Activated CD8-positive, alpha-beta memory T cell treated with anti-CD3 and anti-CD28 coated beads, Interleukin-2, amount 10 ng/mL, durations not matched to agents 7 days and 5 days (primary cell): ENCODE measurements around the gene MICAL2. TPM values are rescaled to one million over a fixed set of nuclear protein-coding genes. Genes with fewer than 3 reads are reported as not detected.

Experiments
- ATAC-seq: fragments of 150-1000 bp; cut with Tn5 transposase; one replicate; pipeline ENCODE4 v1.10.0; 2021; ENCODE audit warnings: moderate library complexity
- CTCF ChIA-PET: fragments of 350-600 bp; sonication (Branson Sonifier 250); formaldehyde crosslinking; loops from one replicate; lab custom pipeline; 2021; ENCODE audit warnings: antibody characterized with exemption; lab: Charles Lee
- DNase-seq: peaks from one replicate; pipeline ENCODE4 v3.0.0-alpha.2; 2020
- H3K27ac Mint-ChIP-seq: one replicate; pipeline ENCODE4 v1.8.0; 2021; ENCODE audit warnings: mild to moderate bottlenecking, mixed read lengths
- H3K27me3 Mint-ChIP-seq: one replicate; pipeline ENCODE4 v1.8.0; 2021; ENCODE audit warnings: mixed read lengths
- H3K36me3 Mint-ChIP-seq: one replicate; pipeline ENCODE4 v1.8.0; 2021; ENCODE audit warnings: mild to moderate bottlenecking, mixed read lengths
- H3K4me1 Mint-ChIP-seq: one replicate; pipeline ENCODE4 v1.8.0; 2021; ENCODE audit warnings: mixed read lengths
- H3K4me3 Mint-ChIP-seq: one replicate; pipeline ENCODE4 v1.8.0; 2021; ENCODE audit warnings: mild to moderate bottlenecking, moderate library complexity, mixed read lengths
- H3K9me3 Mint-ChIP-seq: one replicate; pipeline ENCODE4 v1.8.0; 2022; ENCODE audit warnings: low read depth, mixed read lengths
- microRNA-seq: library from miRNA; unstranded; fragments of <30 nt; microRNA quantifications from one replicate; pipeline ENCODE4 v1.2.0, GENCODE V29; 2022
- total RNA-seq, 2 experiments: library from RNA; stranded (reverse); gene quantifications; one replicate each; pipeline ENCODE4 v1.2.3, GENCODE V29; 2021

The MICAL2 gene
- total RNA-seq, 2 experiments from 2014 or later, result 120 to 168 TPM

DNA sequence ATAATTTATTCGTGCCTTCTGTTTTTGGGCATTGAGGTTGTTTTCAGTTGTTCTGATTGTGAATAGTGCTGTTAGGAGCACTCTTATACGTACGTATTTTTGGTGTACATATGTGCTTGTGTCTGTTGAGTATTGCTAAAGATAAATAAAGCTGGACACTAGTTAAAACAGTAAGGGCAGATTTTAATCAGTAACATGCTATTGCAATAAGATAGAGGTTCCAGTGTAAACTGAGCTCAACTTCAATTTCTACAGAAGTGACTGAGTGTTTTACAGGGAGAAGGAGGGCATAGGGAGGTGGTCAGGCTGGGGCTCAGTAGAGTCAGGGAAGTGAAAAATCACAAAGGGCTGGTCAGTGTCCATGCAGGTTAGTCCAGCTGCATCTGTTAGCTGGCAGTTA is 191.0 kb downstream of the MICAL2 start:
- no peaks in the 10 kb centered on the region for H3K27me3 Mint-ChIP-seq
- no peak overlapping the region for H3K4me3 Mint-ChIP-seq
- H3K9me3 Mint-ChIP-seq, result peaks cover 6% of the 10 kb centered on the region
- H3K4me1 Mint-ChIP-seq, result no peaks in the 10 kb centered on the region
- H3K36me3 Mint-ChIP-seq, result peaks cover 10% of the 10 kb centered on the region
- CTCF ChIA-PET, result interaction anchor here (0.7 to 2.5 kb wide), 4 partner anchors 9 to 345 kb away, joined by 3 to 10 read pairs (median 3); no protein-coding TSS in a partner anchor
- ATAC-seq (no peak), DNase-seq (no peak)
- H3K27ac Mint-ChIP-seq, result no peak overlapping the region

DNA sequence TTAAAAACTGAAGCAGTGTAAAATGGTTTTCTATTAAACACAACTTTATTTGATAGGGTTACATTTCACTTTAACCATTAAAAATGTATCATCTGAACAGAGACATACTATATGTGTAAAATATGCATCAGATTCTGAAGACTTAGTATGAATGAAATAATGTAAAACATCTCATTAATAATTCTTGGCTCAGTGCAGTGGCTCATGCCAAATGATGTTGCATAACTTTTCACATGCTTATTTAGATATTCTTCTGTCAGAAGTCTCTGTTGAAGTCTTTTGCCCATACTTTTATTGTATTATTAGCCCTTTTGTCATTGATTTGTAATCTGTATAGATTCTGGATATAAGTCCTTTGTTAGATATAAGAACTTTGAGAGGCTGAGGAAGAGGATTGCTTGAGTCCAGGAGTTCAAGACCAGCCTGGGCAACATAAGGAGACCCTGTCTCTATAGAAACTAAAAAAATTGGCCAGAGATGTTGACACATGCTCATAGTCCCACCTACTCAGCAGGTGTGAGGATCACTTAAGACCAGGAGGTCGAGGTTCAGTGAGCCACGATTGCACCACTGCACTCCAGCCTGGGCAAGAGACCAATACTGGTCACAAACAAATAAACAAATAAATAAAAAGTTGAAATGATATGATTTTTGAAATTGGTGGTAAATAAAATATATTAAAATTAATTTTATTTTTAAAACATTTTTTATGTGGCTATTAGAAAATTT is 193.2 kb downstream of the MICAL2 start:
- Mint-ChIP-seq H3K4me3 (no peak overlapping the region), H3K27ac (no peak overlapping the region), H3K36me3 (peaks cover 10% of the 10 kb centered on the region), H3K27me3 (no peaks in the 10 kb centered on the region), H3K9me3 (peaks cover 6% of the 10 kb centered on the region), H3K4me1 (no peaks in the 10 kb centered on the region)
- CTCF ChIA-PET, result no interaction called here
- DNase-seq (no peak), ATAC-seq (no peak)

DNA sequence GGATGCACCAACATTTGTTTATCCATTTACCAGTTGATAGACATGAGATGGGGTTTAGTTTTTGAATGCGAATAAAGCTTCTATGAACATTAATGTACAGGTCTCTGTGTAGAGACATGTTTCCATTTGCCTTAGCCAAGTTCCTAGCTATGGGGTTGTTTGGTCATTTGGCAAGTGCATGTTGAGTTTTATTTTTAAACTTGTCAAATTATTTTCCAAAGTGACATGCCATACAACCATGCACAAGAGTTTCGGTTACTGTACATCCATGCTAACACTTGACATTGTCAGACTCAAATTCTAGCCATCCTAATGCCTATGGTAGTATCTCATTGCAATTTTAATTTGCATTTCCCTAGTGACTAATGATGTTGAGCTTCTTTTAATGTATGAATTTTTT is 196.4 kb downstream of the MICAL2 start:
- no peaks in the 10 kb centered on the region for H3K4me1 Mint-ChIP-seq
- no peaks in the 10 kb centered on the region for H3K27me3 Mint-ChIP-seq
- H3K27ac Mint-ChIP-seq, result no peak overlapping the region
- peaks cover 6% of the 10 kb centered on the region for H3K36me3 Mint-ChIP-seq
- no peaks in the 10 kb centered on the region for H3K9me3 Mint-ChIP-seq
- DNase-seq (no peak), ATAC-seq (no peak)
- CTCF ChIA-PET, result no interaction called here
- H3K4me3 Mint-ChIP-seq, result no peak overlapping the region

DNA sequence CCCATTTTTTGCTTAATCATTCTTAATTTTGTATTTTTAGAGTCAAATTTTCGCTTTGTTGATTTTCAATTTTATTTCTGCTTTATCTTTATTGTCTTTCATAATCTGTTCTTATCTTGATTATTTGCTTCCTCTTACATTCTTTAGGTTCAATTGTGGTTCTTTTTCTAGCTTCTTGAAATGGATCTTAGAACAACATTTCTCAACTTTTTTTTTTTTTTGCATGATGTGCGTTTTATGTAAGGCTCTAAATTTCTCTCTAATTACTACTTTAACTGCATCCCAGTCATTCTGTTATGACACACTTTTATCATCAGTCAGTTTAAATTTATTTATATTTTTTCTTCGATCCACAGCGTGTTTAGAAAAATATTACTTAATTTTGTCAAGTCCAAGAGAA is 201.7 kb downstream of the MICAL2 start:
- CTCF ChIA-PET, result interaction anchor here (2.4 kb wide), 1 partner anchor 23 kb away, joined by 12 read pairs; no protein-coding TSS in a partner anchor
- DNase-seq, result no peak
- Mint-ChIP-seq H3K36me3 (peaks cover 8% of the 10 kb centered on the region), H3K27me3 (no peaks in the 10 kb centered on the region), H3K9me3 (peaks cover 8% of the 10 kb centered on the region), H3K4me1 (no peaks in the 10 kb centered on the region), H3K27ac (no peak overlapping the region), H3K4me3 (no peak overlapping the region)
- no peak for ATAC-seq

Small RNAs within 50 kb of the gene (microRNA-seq; reads per million reads assigned to microRNA genes)
- not detected for gene MIR6124

Other genes with a start within 250 kb of the MICAL2 start
- not detected for gene DKK3, start 102.0 kb upstream of the MICAL2 start, total RNA-seq